ENCODE results near the gene MFRP. TPM values are rescaled to one million over a fixed set of nuclear protein-coding genes. Genes with fewer than 3 reads are reported as not detected.

Gene MFRP
- total RNA-seq, 1 experiment from 2014 or later = not detected

DNA sequence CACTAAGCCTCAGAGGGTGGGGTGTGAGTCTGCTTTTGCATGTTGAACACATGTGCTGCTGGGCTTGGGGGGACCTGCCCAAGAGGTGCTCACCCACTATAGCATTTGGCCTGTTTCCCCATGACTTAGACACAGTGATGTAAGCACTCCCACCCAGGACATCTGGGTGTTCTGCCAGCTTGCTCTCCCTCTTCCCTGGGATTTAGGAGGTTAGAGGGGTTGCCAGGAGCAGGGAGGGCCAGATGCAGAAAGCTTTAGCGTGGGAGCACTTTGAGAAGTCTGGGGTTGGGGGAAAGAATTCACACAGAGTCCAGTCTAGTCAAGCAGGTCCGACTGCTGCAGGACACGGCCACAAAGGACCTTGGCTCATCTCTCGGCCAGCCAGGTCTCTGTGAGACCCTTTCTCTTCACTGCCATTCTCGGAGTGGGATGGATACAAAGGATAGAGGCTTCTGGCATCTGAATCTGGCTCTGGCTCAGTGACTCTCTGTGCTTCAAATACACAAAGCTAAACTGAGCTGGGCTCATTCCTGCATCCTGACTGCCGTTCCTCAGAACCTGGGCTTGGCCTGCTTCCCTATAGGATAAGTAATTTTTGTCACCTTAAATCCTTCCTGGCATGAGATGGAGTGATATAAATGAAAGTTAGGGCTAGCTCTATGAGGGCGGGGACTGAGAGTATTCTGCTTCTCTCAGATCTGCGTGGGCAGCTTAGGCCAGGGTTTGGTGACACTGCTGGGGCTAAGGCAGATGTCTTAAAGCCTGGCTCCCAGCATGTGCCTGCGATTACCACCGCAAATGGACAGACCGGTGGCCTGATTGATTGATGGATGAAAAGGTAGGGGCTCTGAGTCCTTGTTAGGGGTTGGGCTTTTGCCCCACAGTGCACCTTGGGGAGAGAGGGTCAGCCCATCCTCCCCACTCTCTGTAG is 20.4 kb upstream of the MFRP start:
- CTCF ChIA-PET = interaction anchor here (0.9 to 11.0 kb wide), 5 partner anchors 9 to 108 kb away, joined by 3 to 190 read pairs (median 9); partner anchors contain the start of genes C1QTNF5 and USP2
- TF ChIP-seq, protein P1, sequence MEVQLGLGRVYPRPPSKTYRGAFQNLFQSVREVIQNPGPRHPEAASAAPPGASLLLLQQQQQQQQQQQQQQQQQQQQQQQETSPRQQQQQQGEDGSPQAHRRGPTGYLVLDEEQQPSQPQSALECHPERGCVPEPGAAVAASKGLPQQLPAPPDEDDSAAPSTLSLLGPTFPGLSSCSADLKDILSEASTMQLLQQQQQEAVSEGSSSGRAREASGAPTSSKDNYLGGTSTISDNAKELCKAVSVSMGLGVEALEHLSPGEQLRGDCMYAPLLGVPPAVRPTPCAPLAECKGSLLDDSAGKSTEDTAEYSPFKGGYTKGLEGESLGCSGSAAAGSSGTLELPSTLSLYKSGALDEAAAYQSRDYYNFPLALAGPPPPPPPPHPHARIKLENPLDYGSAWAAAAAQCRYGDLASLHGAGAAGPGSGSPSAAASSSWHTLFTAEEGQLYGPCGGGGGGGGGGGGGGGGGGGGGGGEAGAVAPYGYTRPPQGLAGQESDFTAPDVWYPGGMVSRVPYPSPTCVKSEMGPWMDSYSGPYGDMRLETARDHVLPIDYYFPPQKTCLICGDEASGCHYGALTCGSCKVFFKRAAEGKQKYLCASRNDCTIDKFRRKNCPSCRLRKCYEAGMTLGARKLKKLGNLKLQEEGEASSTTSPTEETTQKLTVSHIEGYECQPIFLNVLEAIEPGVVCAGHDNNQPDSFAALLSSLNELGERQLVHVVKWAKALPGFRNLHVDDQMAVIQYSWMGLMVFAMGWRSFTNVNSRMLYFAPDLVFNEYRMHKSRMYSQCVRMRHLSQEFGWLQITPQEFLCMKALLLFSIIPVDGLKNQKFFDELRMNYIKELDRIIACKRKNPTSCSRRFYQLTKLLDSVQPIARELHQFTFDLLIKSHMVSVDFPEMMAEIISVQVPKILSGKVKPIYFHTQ (CRISPR knock-in tag; IDR thresholded peaks at IDR 0.05) = no peak
- TF ChIP-seq, protein P2, sequence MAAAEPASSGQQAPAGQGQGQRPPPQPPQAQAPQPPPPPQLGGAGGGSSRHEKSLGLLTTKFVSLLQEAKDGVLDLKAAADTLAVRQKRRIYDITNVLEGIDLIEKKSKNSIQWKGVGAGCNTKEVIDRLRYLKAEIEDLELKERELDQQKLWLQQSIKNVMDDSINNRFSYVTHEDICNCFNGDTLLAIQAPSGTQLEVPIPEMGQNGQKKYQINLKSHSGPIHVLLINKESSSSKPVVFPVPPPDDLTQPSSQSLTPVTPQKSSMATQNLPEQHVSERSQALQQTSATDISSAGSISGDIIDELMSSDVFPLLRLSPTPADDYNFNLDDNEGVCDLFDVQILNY (CRISPR knock-in tag; IDR thresholded peaks at IDR 0.05) = no peak
- TF ChIP-seq NFYB (CRISPR knock-in tag; conservative IDR thresholded peaks at IDR 0.05; ENCODE audit: low read depth) = no peak
- TF ChIP-seq, protein P3, sequence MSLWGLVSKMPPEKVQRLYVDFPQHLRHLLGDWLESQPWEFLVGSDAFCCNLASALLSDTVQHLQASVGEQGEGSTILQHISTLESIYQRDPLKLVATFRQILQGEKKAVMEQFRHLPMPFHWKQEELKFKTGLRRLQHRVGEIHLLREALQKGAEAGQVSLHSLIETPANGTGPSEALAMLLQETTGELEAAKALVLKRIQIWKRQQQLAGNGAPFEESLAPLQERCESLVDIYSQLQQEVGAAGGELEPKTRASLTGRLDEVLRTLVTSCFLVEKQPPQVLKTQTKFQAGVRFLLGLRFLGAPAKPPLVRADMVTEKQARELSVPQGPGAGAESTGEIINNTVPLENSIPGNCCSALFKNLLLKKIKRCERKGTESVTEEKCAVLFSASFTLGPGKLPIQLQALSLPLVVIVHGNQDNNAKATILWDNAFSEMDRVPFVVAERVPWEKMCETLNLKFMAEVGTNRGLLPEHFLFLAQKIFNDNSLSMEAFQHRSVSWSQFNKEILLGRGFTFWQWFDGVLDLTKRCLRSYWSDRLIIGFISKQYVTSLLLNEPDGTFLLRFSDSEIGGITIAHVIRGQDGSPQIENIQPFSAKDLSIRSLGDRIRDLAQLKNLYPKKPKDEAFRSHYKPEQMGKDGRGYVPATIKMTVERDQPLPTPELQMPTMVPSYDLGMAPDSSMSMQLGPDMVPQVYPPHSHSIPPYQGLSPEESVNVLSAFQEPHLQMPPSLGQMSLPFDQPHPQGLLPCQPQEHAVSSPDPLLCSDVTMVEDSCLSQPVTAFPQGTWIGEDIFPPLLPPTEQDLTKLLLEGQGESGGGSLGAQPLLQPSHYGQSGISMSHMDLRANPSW (CRISPR knock-in tag; conservative IDR thresholded peaks at IDR 0.05; ENCODE audit: low read depth) = no peak
- H3K4me1 Mint-ChIP-seq = peaks cover 48% of the 10 kb centered on the region
- H3K36me3 Mint-ChIP-seq = peaks cover 2% of the 10 kb centered on the region; the same call in 1 of the 2 replicates
- H3K4me3 Mint-ChIP-seq = no peak overlapping the region
- no peaks in the 10 kb centered on the region for H3K9me3 Mint-ChIP-seq
- POLR2A ChIA-PET = interaction anchor here (0.8 kb wide), 1 partner anchor 10 kb away, joined by 3 read pairs; no protein-coding TSS in a partner anchor
- no peak for DNase-seq (ENCODE audit: low spot score)
- ATAC-seq = no peak
- H3K27me3 Mint-ChIP-seq (ENCODE audit: low read depth) = peaks cover 43% of the 10 kb centered on the region
- no peak overlapping the region for H3K27ac Mint-ChIP-seq

DNA sequence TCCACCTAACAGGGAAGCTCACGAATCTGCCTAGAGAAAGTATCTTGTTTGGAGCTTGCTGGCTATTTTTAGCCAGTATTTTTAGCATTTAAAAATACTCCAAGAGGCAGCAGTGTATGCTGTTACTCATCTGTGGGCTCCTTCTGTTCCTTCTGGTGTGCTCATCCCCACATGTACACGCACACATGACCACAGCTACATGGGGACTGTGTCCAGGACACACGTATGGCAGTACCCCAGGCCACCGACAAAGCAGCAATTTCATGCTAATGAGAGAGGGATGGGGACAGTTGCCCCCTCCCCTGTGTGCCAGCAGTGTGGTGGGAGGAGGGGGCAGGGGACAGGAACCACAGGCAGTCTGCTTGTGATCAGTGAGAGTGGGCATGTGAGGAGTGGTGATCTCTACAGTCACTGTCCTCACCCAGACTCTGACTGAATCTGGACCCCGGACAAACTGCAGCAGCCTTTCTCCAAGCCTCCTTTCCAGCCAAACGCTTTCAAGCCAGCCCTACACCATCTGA is 18.6 kb upstream of the MFRP start:
- ChIA-PET CTCF (interaction anchor here (0.6 to 6.2 kb wide), 9 partner anchors 9 to 127 kb away, joined by 3 to 95 read pairs (median 6); partner anchors contain the start of gene C1QTNF5), POLR2A (no interaction called here)
- DNase-seq (ENCODE audit: low spot score) (no peak), ATAC-seq (no peak)
- Mint-ChIP-seq H3K4me3 (peak overlapping the region; percentile 69), H3K4me1 (peaks cover 48% of the 10 kb centered on the region), H3K36me3 (peaks cover 2% of the 10 kb centered on the region; the same call in 1 of the 2 replicates), H3K9me3 (no peaks in the 10 kb centered on the region), H3K27ac (no peak overlapping the region), H3K27me3 (ENCODE audit: low read depth) (peaks cover 49% of the 10 kb centered on the region)
- no peak for TF ChIP-seq ZNF219 (CRISPR knock-in tag; IDR thresholded peaks at IDR 0.05; ENCODE audit: borderline replicate concordance)
- TF ChIP-seq, protein P4, sequence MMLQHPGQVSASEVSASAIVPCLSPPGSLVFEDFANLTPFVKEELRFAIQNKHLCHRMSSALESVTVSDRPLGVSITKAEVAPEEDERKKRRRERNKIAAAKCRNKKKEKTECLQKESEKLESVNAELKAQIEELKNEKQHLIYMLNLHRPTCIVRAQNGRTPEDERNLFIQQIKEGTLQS (CRISPR knock-in tag; conservative IDR thresholded peaks at IDR 0.05) = no peak
- TF ChIP-seq CREB1 (CRISPR knock-in tag; IDR thresholded peaks at IDR 0.05) = no peak
- no peak for TF ChIP-seq FOXJ3 (CRISPR knock-in tag; IDR thresholded peaks at IDR 0.05; ENCODE audit: borderline replicate concordance)
- TF ChIP-seq, protein P5, sequence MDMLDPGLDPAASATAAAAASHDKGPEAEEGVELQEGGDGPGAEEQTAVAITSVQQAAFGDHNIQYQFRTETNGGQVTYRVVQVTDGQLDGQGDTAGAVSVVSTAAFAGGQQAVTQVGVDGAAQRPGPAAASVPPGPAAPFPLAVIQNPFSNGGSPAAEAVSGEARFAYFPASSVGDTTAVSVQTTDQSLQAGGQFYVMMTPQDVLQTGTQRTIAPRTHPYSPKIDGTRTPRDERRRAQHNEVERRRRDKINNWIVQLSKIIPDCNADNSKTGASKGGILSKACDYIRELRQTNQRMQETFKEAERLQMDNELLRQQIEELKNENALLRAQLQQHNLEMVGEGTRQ (CRISPR knock-in tag; IDR thresholded peaks at IDR 0.05) = no peak
- no peak for TF ChIP-seq MXD4 (CRISPR knock-in tag; IDR thresholded peaks at IDR 0.05; ENCODE audit: borderline replicate concordance)
- no peak for TF ChIP-seq ZNF121 (CRISPR knock-in tag; IDR thresholded peaks at IDR 0.05)
- TF ChIP-seq, protein P6, sequence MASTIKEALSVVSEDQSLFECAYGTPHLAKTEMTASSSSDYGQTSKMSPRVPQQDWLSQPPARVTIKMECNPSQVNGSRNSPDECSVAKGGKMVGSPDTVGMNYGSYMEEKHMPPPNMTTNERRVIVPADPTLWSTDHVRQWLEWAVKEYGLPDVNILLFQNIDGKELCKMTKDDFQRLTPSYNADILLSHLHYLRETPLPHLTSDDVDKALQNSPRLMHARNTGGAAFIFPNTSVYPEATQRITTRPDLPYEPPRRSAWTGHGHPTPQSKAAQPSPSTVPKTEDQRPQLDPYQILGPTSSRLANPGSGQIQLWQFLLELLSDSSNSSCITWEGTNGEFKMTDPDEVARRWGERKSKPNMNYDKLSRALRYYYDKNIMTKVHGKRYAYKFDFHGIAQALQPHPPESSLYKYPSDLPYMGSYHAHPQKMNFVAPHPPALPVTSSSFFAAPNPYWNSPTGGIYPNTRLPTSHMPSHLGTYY (CRISPR knock-in tag; IDR thresholded peaks at IDR 0.05) = no peak
- TF ChIP-seq, protein P1 (CRISPR knock-in tag; IDR thresholded peaks at IDR 0.05) = no peak
- TF ChIP-seq, protein P7, sequence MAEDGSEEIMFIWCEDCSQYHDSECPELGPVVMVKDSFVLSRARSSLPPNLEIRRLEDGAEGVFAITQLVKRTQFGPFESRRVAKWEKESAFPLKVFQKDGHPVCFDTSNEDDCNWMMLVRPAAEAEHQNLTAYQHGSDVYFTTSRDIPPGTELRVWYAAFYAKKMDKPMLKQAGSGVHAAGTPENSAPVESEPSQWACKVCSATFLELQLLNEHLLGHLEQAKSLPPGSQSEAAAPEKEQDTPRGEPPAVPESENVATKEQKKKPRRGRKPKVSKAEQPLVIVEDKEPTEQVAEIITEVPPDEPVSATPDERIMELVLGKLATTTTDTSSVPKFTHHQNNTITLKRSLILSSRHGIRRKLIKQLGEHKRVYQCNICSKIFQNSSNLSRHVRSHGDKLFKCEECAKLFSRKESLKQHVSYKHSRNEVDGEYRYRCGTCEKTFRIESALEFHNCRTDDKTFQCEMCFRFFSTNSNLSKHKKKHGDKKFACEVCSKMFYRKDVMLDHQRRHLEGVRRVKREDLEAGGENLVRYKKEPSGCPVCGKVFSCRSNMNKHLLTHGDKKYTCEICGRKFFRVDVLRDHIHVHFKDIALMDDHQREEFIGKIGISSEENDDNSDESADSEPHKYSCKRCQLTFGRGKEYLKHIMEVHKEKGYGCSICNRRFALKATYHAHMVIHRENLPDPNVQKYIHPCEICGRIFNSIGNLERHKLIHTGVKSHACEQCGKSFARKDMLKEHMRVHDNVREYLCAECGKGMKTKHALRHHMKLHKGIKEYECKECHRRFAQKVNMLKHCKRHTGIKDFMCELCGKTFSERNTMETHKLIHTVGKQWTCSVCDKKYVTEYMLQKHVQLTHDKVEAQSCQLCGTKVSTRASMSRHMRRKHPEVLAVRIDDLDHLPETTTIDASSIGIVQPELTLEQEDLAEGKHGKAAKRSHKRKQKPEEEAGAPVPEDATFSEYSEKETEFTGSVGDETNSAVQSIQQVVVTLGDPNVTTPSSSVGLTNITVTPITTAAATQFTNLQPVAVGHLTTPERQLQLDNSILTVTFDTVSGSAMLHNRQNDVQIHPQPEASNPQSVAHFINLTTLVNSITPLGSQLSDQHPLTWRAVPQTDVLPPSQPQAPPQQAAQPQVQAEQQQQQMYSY (CRISPR knock-in tag; IDR thresholded peaks at IDR 0.05) = no peak
